ENCODE results near the gene PIP5K1B.

DNA sequence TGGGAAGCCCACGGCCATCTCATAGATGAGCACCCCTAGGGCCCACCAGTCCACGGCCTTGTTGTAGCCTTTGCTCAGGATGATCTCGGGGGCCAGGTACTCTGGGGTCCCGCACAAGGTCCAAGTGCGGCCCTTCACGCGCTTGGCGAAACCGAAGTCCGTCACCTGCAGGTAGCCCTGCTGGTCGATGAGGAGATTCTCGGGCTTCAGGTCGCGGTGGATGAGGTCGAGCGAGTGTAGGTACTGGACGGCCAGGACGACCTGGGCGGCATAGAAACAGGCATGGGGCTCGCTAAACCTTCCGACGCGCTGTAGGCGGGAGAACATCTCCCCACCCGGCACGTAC is 308.3 kb downstream of the PIP5K1B start:
- TF ChIP-seq, protein P1, sequence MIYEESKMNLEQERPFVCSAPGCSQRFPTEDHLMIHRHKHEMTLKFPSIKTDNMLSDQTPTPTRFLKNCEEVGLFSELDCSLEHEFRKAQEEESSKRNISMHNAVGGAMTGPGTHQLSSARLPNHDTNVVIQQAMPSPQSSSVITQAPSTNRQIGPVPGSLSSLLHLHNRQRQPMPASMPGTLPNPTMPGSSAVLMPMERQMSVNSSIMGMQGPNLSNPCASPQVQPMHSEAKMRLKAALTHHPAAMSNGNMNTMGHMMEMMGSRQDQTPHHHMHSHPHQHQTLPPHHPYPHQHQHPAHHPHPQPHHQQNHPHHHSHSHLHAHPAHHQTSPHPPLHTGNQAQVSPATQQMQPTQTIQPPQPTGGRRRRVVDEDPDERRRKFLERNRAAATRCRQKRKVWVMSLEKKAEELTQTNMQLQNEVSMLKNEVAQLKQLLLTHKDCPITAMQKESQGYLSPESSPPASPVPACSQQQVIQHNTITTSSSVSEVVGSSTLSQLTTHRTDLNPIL (CRISPR knock-in tag; IDR thresholded peaks at IDR 0.05; ENCODE audit: low read depth), result no peak
- TF ChIP-seq ZFP30 (CRISPR knock-in tag; IDR thresholded peaks at IDR 0.05), result no peak
- no peak for TF ChIP-seq ZFP3 (CRISPR knock-in tag; IDR thresholded peaks at IDR 0.05)
- TF ChIP-seq ARNTL (CRISPR knock-in tag; IDR thresholded peaks at IDR 0.05; ENCODE audit: borderline replicate concordance, low read depth), result no peak
- no peak for TF ChIP-seq POU6F1 (CRISPR knock-in tag; IDR thresholded peaks at IDR 0.05; ENCODE audit: borderline replicate concordance, low read depth)
- TF ChIP-seq TCF4 (CRISPR knock-in tag; IDR thresholded peaks at IDR 0.05; ENCODE audit: borderline replicate concordance), result no peak
- no peak for TF ChIP-seq BACH2 (CRISPR knock-in tag; IDR thresholded peaks at IDR 0.05; ENCODE audit: borderline replicate concordance)
- TF ChIP-seq, protein P2, sequence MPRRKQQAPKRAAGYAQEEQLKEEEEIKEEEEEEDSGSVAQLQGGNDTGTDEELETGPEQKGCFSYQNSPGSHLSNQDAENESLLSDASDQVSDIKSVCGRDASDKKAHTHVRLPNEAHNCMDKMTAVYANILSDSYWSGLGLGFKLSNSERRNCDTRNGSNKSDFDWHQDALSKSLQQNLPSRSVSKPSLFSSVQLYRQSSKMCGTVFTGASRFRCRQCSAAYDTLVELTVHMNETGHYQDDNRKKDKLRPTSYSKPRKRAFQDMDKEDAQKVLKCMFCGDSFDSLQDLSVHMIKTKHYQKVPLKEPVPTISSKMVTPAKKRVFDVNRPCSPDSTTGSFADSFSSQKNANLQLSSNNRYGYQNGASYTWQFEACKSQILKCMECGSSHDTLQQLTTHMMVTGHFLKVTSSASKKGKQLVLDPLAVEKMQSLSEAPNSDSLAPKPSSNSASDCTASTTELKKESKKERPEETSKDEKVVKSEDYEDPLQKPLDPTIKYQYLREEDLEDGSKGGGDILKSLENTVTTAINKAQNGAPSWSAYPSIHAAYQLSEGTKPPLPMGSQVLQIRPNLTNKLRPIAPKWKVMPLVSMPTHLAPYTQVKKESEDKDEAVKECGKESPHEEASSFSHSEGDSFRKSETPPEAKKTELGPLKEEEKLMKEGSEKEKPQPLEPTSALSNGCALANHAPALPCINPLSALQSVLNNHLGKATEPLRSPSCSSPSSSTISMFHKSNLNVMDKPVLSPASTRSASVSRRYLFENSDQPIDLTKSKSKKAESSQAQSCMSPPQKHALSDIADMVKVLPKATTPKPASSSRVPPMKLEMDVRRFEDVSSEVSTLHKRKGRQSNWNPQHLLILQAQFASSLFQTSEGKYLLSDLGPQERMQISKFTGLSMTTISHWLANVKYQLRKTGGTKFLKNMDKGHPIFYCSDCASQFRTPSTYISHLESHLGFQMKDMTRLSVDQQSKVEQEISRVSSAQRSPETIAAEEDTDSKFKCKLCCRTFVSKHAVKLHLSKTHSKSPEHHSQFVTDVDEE (CRISPR knock-in tag; IDR thresholded peaks at IDR 0.05), result no peak
- no peak for TF ChIP-seq ZC3H10 (CRISPR knock-in tag; IDR thresholded peaks at IDR 0.05)

Measured in SK-N-SH treated with all-trans-retinoic acid at 6 μM for 48 hours (cell line).